HepG2 (cell line): Measurements from ENCODE around the gene MAPK7. TPM values are rescaled to one million over a fixed set of nuclear protein-coding genes. Genes with fewer than 3 reads are reported as not detected.

Experiments
- DZIP1 ChIP-seq: sonication (generic); formaldehyde crosslinking; IDR thresholded peaks from 2 replicates; pipeline ENCODE4 v1.5.0; 2020; ENCODE audit warnings: mild to moderate bottlenecking, missing genetic modification reagents
- PATZ1 ChIP-seq: sonication (generic); formaldehyde crosslinking; IDR thresholded peaks from 2 replicates; pipeline ENCODE4 v1.4.0; 2020; ENCODE audit warnings: missing genetic modification reagents
- PAX8 ChIP-seq: sonication (generic); formaldehyde crosslinking; IDR thresholded peaks from 2 replicates; pipeline ENCODE4 v1.8.0; 2022; ENCODE audit warnings: mild to moderate bottlenecking, missing genetic modification reagents, borderline replicate concordance
- PHF20 ChIP-seq: sonication (generic); formaldehyde crosslinking; IDR thresholded peaks from 2 replicates; pipeline ENCODE4 v1.5.0; 2020; ENCODE audit warnings: mild to moderate bottlenecking, missing genetic modification reagents
- PLSCR1 ChIP-seq: sonication (generic); formaldehyde crosslinking; IDR thresholded peaks from 2 replicates; pipeline ENCODE4 v1.5.0; 2020; ENCODE audit warnings: missing genetic modification reagents, mild to moderate bottlenecking, borderline replicate concordance
- POGZ ChIP-seq: sonication (generic); formaldehyde crosslinking; IDR thresholded peaks from 2 replicates; pipeline ENCODE4 v1.4.0; 2020; ENCODE audit warnings: mild to moderate bottlenecking, missing genetic modification reagents
- SMYD3 ChIP-seq: sonication (generic); formaldehyde crosslinking; IDR thresholded peaks from 2 replicates; pipeline ENCODE4 v1.8.1; 2023; ENCODE audit warnings: mild to moderate bottlenecking, missing genetic modification reagents
- XRCC5 ChIP-seq: fragments of 200-400 bp; formaldehyde crosslinking; optimal IDR thresholded peaks from 2 replicates; pipeline ENCODE3; 2017; ENCODE audit warnings: mild to moderate bottlenecking, low read length
- ZBTB44 ChIP-seq: sonication (generic); formaldehyde crosslinking; IDR thresholded peaks from 2 replicates; pipeline ENCODE4 v1.4.0; 2020; ENCODE audit warnings: missing genetic modification reagents
- ZSCAN5A ChIP-seq: sonication (generic); formaldehyde crosslinking; IDR thresholded peaks from 2 replicates; pipeline ENCODE4 v1.8.0; 2022; ENCODE audit warnings: mild to moderate bottlenecking, missing genetic modification reagents, borderline replicate concordance
- polyA plus RNA-seq, 8 experiments: library from polyadenylated mRNA; depleted of rRNA in 3 of 8; stranded (reverse) in 7 of 8; unstranded in 1 of 8; fragments of >200 nt; fragmentation: Illumina TruSeq in 4 of 8; extraction: Trizol in 4 of 8; gene quantifications; 2 replicates each; pipeline versions ENCODE4 v1.2.1 to v1.2.3, GENCODE V29; 2011 to 2016; ENCODE audit warnings: low read depth in 4 of 8, missing spikeins in 1 of 8, mixed read lengths in 1 of 8; ENCODE audit not compliant: insufficient read depth in 1 of 8
- total RNA-seq, 5 experiments: library from RNA; depleted of rRNA; stranded (reverse); fragments of >200 nt; fragmentation: Illumina TruSeq; extraction: Trizol; gene quantifications; 2 replicates each; pipeline ENCODE4 v1.2.3, GENCODE V29; 2016; ENCODE audit warnings: low read depth in 1 of 5

MAPK7 gene
- total and polyA plus RNA-seq, 2 of the 13 experiments (the other 11 are each of a cell fraction or from before 2014, with no cell fraction given) = 2.9 to 5.9 TPM

GRCh38 chr17:19362277-19363113 is 15.8 kb upstream of the MAPK7 start, which contains the start of gene B9D1 (continued):
- TF ChIP-seq PATZ1 (peak; percentile 67; the same call in 1 of the 2 replicates), PLSCR1 (no peak), DZIP1 (peak; percentile 92; the same call in 1 of the 2 replicates), POGZ (CRISPR knock-in tag) (no peak), ZSCAN5A (peak; percentile 59; the same call in 1 of the 2 replicates), PHF20 (CRISPR knock-in tag) (peak; percentile 68; the same call in 1 of the 2 replicates), XRCC5 (peak; percentile 58), PAX8 (CRISPR knock-in tag) (0 out of 2 replicates have a peak, but pooled peaks have one; percentile 55), SMYD3 (CRISPR knock-in tag) (0 out of 2 replicates have a peak, but pooled peaks have one; percentile 82), ZBTB44 (no peak)
- TF ChIP-seq, all 625 proteins: peak for 242
